Gastroesophageal sphincter (tissue), 3 donors: Measurements from ENCODE around the gene STS.

ENCODE experiments used
- CTCF ChIP-seq, 4 experiments: fragments of 200-600 bp in 2 of 4; fragments of 450-650 bp in 2 of 4; sonication (generic) in 1 of 4; IDR thresholded peaks; one replicate each; pipeline ENCODE4 v1.5.1; 2017 to 2019; ENCODE audit warnings: antibody characterized with exemption in 4 of 4, mild to moderate bottlenecking in 2 of 4, moderate library complexity in 2 of 4
- EP300 ChIP-seq: sonication (generic); formaldehyde crosslinking; IDR thresholded peaks from one replicate; pipeline ENCODE4 v1.6.1; 2017; ENCODE audit warnings: antibody characterized with exemption, mild to moderate bottlenecking
- POLR2A ChIP-seq, 2 donors: fragments of 450-650 bp; IDR thresholded peaks; one replicate each; pipeline ENCODE4 v1.6.1; 2017; ENCODE audit warnings: antibody characterized with exemption in 2 of 2, mild to moderate bottlenecking in 2 of 2, moderate library complexity in 1 of 2

GRCh38 chrX:7164174-7164573, 16.7 kb downstream of the STS start:
- TF ChIP-seq CTCF (IDR thresholded peaks at IDR 0.05), result no peak
- no peak for TF ChIP-seq EP300
- TF ChIP-seq POLR2A (IDR thresholded peaks at IDR 0.05), result no peak
